Kidney (tissue), 14 donors: ENCODE data around the gene APCDD1. TPM values are rescaled to one million over a fixed set of nuclear protein-coding genes. Genes with fewer than 3 reads are reported as not detected.
A peak's percentile ranks its signal among the peaks of the same experiment; 100 is the strongest.

Experiments used
- DNase-seq, 5 donors: peaks; one replicate each; pipeline ENCODE4 v3.0.0-alpha.2; 2013 to 2020
- FAIRE-seq: peaks from 2 replicates; lab custom pipeline; 2012; peaks lifted over from hg19 to GRCh38; lab: Jason Lieb, UNC
- H3K27ac ChIP-seq, 2 donors: one replicate each; pipeline ENCODE4 v1.7.0; 2013; ENCODE audit warnings: low read depth in 2 of 2, low read length in 2 of 2, inconsistent platforms in 1 of 2
- H3K27me3 ChIP-seq: one replicate; pipeline ENCODE4 v1.7.1; 2013; ENCODE audit warnings: low read length, inconsistent platforms; ENCODE audit not compliant: control insufficient read depth, insufficient read depth
- H3K36me3 ChIP-seq, 3 donors: one replicate each; pipeline versions ENCODE4 v1.7.0 to v1.7.1; 2013; ENCODE audit warnings: low read length in 3 of 3, control low read depth in 1 of 3, inconsistent platforms in 1 of 3; ENCODE audit not compliant: insufficient read depth in 3 of 3, control insufficient read depth in 2 of 3
- H3K4me1 ChIP-seq, 3 donors: one replicate each; pipeline versions ENCODE4 v1.7.0 to v1.7.1; 2013; ENCODE audit warnings: low read length in 3 of 3, inconsistent platforms in 1 of 3, low read depth in 1 of 3; ENCODE audit not compliant: control insufficient read depth in 2 of 3, insufficient read depth in 2 of 3
- H3K4me3 ChIP-seq, 3 donors: one replicate each; pipeline versions ENCODE4 v1.7.0 to v1.8.1; 2013; ENCODE audit warnings: low read length in 3 of 3, control low read depth in 1 of 3, inconsistent platforms in 1 of 3
- H3K9ac ChIP-seq, 3 donors: one replicate each; pipeline versions ENCODE4 v1.7.0 to v1.7.1; 2013; ENCODE audit warnings: low read length in 3 of 3, control low read depth in 1 of 3, inconsistent platforms in 1 of 3
- H3K9me3 ChIP-seq, 3 donors: one replicate each; pipeline versions ENCODE4 v1.7.0 to v1.7.1; 2013; ENCODE audit warnings: low read length in 3 of 3, control low read depth in 1 of 3, inconsistent platforms in 1 of 3; ENCODE audit not compliant: control insufficient read depth in 2 of 3, insufficient read depth in 1 of 3
- CTCF ChIP-seq: IDR thresholded peaks from 3 replicates; pipeline ENCODE4 v1.5.1; 2012; ENCODE audit warnings: mild to moderate bottlenecking, moderate library complexity, borderline replicate concordance; ENCODE audit not compliant: insufficient read depth; ENCODE audit errors: extremely low read depth
- intact Hi-C: fragments of 100-400 bp; cut with DNase I; formaldehyde crosslinking; loops from one replicate; pipeline ENCODE4 v1.11.1; 2022
- polyA plus RNA-seq: library from polyadenylated mRNA; stranded (reverse); fragments of 350-450 nt; fragmentation: Illumina TruSeq; extraction: RNeasy Lipid Tissue Mini Kit (QIAGEN cat#74804); gene quantifications from one replicate; pipeline ENCODE4 v1.2.3, GENCODE V29; 2014; ENCODE audit warnings: low read depth, low replicate concordance; ENCODE audit not compliant: insufficient read depth
- total RNA-seq: library from RNA; stranded (reverse); fragmentation: NEBNext Ultra II Directional; extraction: Animal tissue kit (Norgen Biotek cat#: 25700); gene quantifications from one replicate; pipeline ENCODE4 v1.2.1, GENCODE V29; 2021
- donor health status: control.
- donor health status: control.
- donor health status: control.
- donor health status: control.
- donor health status: control.
- donor health status: DM: yes; HTN: yes; CAD: no.
- donor health status: Normal renal cell carcinoma (clear cell type).

The APCDD1 gene
- total and polyA plus RNA-seq, 2 donors from 2014 or later = 2.8 to 22.9 TPM

- Histone ChIP-seq H3K4me3 (no peak overlapping the region), H3K36me3 (no peaks in the 10 kb centered on the region), H3K9ac (no peak overlapping the region), H3K4me1 (peaks cover 0 to 5% (median 0%) of the 10 kb centered on the region in 3 donors), H3K27ac (no peak overlapping the region), H3K9me3 (no peaks in the 10 kb centered on the region), H3K27me3 (no peaks in the 10 kb centered on the region)
- no peak for TF ChIP-seq CTCF
- intact Hi-C loops = no loop called here
- peak in 1 of 5 donors; percentile 25 for DNase-seq
- FAIRE-seq = no peak
Observed at GRCh38 chr18:10430677-10431076, 23.8 kb upstream of the APCDD1 start.

- H3K9ac ChIP-seq = no peak overlapping the region
- no peaks in the 10 kb centered on the region for H3K27me3 ChIP-seq
- peaks cover 0 to 5% (median 0%) of the 10 kb centered on the region in 3 donors for H3K4me1 ChIP-seq
- intact Hi-C loops = no loop called here
- H3K36me3 ChIP-seq = no peaks in the 10 kb centered on the region
- DNase-seq (no peak), FAIRE-seq (no peak)
- H3K27ac ChIP-seq = no peak overlapping the region
- no peak for TF ChIP-seq CTCF
- no peak overlapping the region for H3K4me3 ChIP-seq
- no peaks in the 10 kb centered on the region for H3K9me3 ChIP-seq
Observed at GRCh38 chr18:10431680-10432079, 22.8 kb upstream of the APCDD1 start.

GRCh38 chr18:10432781-10433180 is 21.7 kb upstream of the APCDD1 start:
- no peak for TF ChIP-seq CTCF
- FAIRE-seq (no peak), DNase-seq (no peak)
- Histone ChIP-seq H3K9ac (no peak overlapping the region), H3K27ac (no peak overlapping the region), H3K27me3 (no peaks in the 10 kb centered on the region), H3K4me3 (no peak overlapping the region), H3K36me3 (no peaks in the 10 kb centered on the region), H3K9me3 (no peaks in the 10 kb centered on the region), H3K4me1 (peaks cover 0 to 5% (median 0%) of the 10 kb centered on the region in 3 donors)
- intact Hi-C loops = no loop called here

- no peak overlapping the region for H3K9ac ChIP-seq
- no peak overlapping the region for H3K4me3 ChIP-seq
- DNase-seq (no peak), FAIRE-seq (no peak)
- intact Hi-C loops = no loop called here
- H3K27ac ChIP-seq = no peak overlapping the region
- no peaks in the 10 kb centered on the region for H3K36me3 ChIP-seq
- H3K4me1 ChIP-seq = peaks cover 0 to 5% (median 0%) of the 10 kb centered on the region in 3 donors
- no peak for TF ChIP-seq CTCF
- H3K9me3 ChIP-seq = no peaks in the 10 kb centered on the region
- no peaks in the 10 kb centered on the region for H3K27me3 ChIP-seq
Observed at GRCh38 chr18:10436160-10436559, 18.3 kb upstream of the APCDD1 start.
